Stimulated activated CD4-positive, alpha-beta T cell treated with anti-CD3 and anti-CD28 coated beads, Interleukin-15, amount 100 ng/mL, for 24 hours (primary cell): ENCODE measurements around the gene ADAMTS15.
A peak's percentile ranks its signal among the peaks of the same experiment; 100 is the strongest.
"Not testable (repeated sequence)": the region's sequence is repeated elsewhere in the genome, so short reads cannot be mapped to it uniquely, and the experiment has no call there.

Source experiments
- DNase-seq: peaks from one replicate; pipeline ENCODE4 v3.0.0-alpha.2; 2020

ADAMTS15 gene

GRCh38 chr11:130437848-130438247, 10.6 kb upstream of the ADAMTS15 start:
- DNase-seq = no peak

DNA sequence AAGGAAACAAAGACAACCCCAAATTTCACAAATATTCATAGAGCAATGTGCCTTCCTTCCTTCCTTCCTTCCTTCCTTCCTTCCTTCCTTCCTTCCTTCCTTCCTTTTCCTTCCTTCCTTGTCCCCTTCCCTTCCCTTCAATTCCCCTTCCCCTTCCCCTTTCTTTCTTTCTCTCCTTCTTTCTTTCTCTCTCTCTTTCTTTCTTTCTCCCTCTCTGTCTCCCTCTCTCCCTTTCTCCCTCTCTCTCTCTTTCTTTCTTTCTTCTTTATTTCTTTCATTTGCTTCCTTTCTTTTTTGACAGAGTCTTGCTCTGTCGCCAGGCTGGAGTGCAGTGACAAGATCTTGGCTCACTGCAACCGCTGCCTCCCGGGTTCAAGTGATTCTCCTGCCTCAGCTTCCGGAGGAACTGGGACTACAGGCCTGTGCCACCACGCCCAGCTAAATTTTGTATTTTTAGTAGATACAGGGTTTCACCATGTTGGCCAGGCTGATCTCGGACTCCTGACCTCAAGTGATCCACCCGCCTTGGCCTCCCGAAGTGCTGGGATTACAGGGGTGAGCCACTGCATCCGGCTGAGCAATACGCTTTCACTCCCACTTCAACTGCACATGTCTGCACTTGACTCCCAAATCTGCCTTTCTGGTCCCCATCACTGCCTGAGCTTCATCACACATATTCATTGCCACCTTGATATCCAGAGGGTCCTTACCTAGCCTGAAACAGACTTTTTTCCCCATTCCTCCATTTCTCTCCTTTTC, 9.9 kb upstream of the ADAMTS15 start:
- not testable (repeated sequence) for DNase-seq

GRCh38 chr11:130439160-130439519, 9.3 kb upstream of the ADAMTS15 start:
- peak; percentile 23 for DNase-seq

DNA sequence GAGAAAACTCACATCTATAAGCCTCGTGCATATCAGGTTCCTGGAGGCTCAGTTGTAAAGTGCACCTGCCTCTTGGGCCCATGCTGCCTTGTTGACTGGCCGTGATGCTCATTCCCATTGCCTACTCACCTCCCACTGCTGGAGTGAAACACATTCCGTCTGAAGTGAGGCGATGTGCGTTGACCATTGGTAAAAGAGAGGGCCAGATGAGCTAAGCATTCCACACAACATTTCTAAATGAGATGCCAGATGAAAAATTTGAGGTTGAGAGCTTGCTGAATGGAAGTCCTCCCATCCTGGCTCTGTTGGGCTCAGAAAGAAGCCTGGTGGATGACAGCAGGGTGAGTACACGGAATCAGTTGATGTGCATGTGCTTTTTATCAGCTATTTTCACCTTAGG, 8.6 kb upstream of the ADAMTS15 start:
- no peak for DNase-seq

DNA sequence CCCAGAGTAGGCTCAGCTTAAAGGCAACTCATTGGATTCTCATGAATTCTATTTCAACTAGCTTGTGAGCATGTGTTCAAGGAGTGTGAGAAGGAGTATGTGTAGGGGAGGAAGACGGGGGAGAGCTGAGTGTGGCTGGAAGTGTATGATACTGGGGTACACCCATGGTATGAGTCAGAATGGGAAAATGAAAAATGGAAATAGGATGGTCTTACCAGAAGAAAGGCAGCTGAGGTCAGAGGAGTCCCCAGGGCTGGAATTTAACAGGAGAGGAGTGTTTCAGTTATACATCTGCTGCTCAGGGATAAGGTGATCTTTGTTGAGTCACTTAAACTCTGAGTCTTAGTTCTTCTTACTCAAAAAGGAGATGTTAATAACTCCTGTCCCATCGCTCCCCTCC, 6.7 kb upstream of the ADAMTS15 start:
- DNase-seq = no peak

- DNase-seq = no peak
These were observed 5.7 kb upstream of the ADAMTS15 start for GRCh38 chr11:130442737-130443136.

GRCh38 chr11:130445788-130446187, 2.7 kb upstream of the ADAMTS15 start:
- DNase-seq = no peak

- DNase-seq = no peak
These were observed 418 bp upstream of the ADAMTS15 start for GRCh38 chr11:130448039-130448415.

GRCh38 chr11:130449310-130449990, 1.0 kb downstream of the ADAMTS15 start:
- DNase-seq = no peak

DNA sequence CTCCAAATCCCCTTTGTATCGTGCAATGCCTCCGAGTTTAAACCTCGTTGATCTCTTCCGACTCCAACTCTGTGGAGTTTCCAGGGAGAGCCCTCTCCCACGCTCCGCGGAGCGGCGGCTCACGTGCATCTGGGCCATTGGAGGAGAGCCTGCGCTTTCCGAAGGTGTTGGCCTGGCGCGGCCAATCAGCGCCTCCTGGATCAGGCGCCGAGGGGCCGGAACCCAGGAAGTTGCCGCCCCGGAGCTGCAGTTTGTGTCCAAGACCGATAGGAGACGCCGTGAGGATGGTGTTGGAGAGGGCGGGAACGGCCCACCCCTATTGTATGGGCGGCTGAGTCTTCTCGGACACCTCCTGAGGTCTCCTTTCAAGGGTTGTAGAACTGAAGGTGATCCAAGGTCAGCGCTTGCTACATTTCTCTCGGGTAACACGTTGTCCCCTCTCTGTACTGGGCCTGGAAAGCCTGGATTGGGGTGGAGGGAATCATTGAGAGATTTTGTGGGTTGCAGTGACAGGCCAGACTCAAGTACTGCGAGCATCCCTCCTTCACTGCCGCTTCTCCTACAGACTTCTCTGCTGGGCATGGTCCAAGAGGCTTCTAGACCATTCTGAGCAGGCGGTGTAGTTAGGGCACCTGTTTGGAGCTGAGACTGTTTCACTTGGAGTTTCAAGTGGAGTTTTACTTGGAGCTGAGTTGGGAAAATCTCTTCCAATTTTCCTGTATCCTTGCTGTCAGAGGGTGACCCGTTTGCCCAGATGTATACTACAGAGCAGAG, 1.7 kb downstream of the ADAMTS15 start:
- DNase-seq = peak; percentile 18

- no peak for DNase-seq
These were observed 3.0 kb downstream of the ADAMTS15 start for GRCh38 chr11:130451231-130452019.

GRCh38 chr11:130452176-130452575, 3.7 kb downstream of the ADAMTS15 start:
- DNase-seq = no peak

- DNase-seq = no peak
These were observed 4.5 kb downstream of the ADAMTS15 start for GRCh38 chr11:130452940-130453339.

GRCh38 chr11:130454491-130455252, 6.2 kb downstream of the ADAMTS15 start:
- no peak for DNase-seq

- DNase-seq = no peak
These were observed 7.2 kb downstream of the ADAMTS15 start for GRCh38 chr11:130455483-130456127.

- DNase-seq = no peak
These were observed 7.8 kb downstream of the ADAMTS15 start for GRCh38 chr11:130456286-130456685.

GRCh38 chr11:130457623-130458409, 9.4 kb downstream of the ADAMTS15 start:
- no peak for DNase-seq

GRCh38 chr11:130458410-130458729, 9.9 kb downstream of the ADAMTS15 start:
- DNase-seq = no peak

DNA sequence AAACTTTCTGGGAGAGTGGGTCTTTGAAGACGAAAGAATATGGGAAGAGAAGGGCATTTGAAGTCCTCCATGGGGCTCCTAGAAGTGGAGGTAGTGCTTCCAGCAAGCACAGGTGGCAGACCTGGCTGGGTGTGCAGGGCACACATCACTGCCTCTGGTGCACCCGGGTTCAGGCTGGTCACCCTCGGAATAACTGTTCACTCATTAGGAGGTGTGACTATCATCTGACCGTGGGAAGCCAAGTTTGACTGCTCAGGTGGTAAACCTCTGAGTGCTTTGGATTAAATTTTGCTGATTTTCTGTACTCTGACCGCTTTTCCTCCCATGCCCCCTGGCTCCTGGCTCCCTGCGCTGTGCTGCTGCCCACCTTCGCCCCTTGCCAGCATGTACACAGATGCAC, 11.1 kb downstream of the ADAMTS15 start:
- DNase-seq = no peak

GRCh38 chr11:130462101-130462885, 13.8 kb downstream of the ADAMTS15 start:
- DNase-seq = no peak
